Measurements from ENCODE around the gene PRKCE. TPM values are rescaled to one million over a fixed set of nuclear protein-coding genes. Genes with fewer than 3 reads are reported as not detected.
A peak's percentile ranks its signal among the peaks of the same experiment; 100 is the strongest.

PRKCE gene
- total RNA-seq, 1 experiment from 2014 or later = 14.0 TPM

- intact Hi-C loops (cut with micrococcal nuclease; ENCODE audit: unreplicated experiment) = no loop called here
- in situ Hi-C loops (cut with HindIII; ENCODE audit: low pct_unique_long_range_greater_than_20kb, low sequenced_read_pairs) = no loop called here
- CTCF ChIA-PET = no interaction called here
- ATAC-seq (peak; percentile 76), DNase-seq (ENCODE audit: low read depth, low spot score) (no peak)
- Histone ChIP-seq H3K4me1 (ENCODE audit: control insufficient read depth, insufficient read depth, low read length) (peaks cover 7% of the 10 kb centered on the region; the same call in 1 of the 2 replicates), H3K27ac (ENCODE audit: low read length) (no peak overlapping the region), H3K27me3 (ENCODE audit: control insufficient read depth, insufficient read depth, low read length) (no peaks in the 10 kb centered on the region), H3K9me3 (ENCODE audit: control insufficient read depth, insufficient read depth, low read depth, low read length) (no peaks in the 10 kb centered on the region), H3K36me3 (ENCODE audit: control insufficient read depth, insufficient read depth, low read length) (no peaks in the 10 kb centered on the region), H3K4me3 (ENCODE audit: low read depth in 2 of 2, low read length in 2 of 2) (no peak overlapping the region)
- no TSS peak for BruUV-seq (replicated peaks)
- POLR2A ChIA-PET = no interaction called here
- TF ChIP-seq CTCF (IDR thresholded peaks at IDR 0.05) = no peak
- no peak for TF ChIP-seq TCF7L2 (IDR thresholded peaks at IDR 0.05; ENCODE audit: low read depth, low read length)
- no peak for TF ChIP-seq SIN3A (IDR thresholded peaks at IDR 0.05; ENCODE audit: borderline replicate concordance, insufficient read depth, low read depth, low read length)
- TF ChIP-seq REST (IDR thresholded peaks at IDR 0.05; ENCODE audit: insufficient read depth in 1 of 2, low read depth in 2 of 2, low read length in 1 of 2) = no peak
- no peak for TF ChIP-seq POLR2AphosphoS5 (IDR thresholded peaks at IDR 0.05; ENCODE audit: low read depth, low read length)
Observed at GRCh38 chr2:45823723-45824206, 172.3 kb downstream of the PRKCE start.

DNA sequence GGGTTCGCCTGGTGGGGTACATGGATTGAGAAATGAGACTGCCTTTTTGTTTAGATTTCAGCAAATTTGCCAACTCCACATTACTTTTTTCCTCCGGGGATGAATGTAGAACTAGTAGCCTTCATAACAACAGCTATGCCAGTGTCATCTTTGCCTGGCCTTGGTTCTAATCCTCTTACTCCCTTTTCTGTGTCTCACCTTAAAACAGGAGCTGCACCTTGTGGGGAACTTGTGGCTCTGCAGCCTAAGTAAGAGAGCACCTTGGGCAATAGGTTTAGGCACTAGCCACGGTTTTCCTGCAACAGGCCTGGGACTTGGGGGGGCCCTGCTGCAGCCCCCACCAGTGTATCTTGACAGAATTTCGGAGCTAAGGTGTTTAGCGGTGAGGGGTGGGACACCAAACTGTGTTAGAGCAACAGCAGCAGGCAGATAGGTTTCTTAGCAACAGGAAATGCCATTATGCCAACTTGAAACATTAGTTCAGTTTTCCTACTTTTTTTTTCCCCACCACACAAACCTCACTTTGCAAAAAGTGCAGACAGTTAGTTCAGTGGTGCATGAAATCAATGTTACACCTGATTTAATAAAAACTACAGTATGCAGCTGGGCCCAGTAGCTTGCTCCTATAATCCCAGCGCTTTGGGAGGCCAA is 173.7 kb downstream of the PRKCE start:
- in situ Hi-C loops (cut with HindIII; ENCODE audit: low pct_unique_long_range_greater_than_20kb, low sequenced_read_pairs) = no loop called here

More for the DNA sequence above, 173.7 kb downstream of the PRKCE start:
- no TSS peak for BruUV-seq (replicated peaks)
- Histone ChIP-seq H3K27me3 (ENCODE audit: control insufficient read depth, insufficient read depth, low read length) (no peaks in the 10 kb centered on the region), H3K27ac (ENCODE audit: low read length) (no peak overlapping the region), H3K4me1 (ENCODE audit: control insufficient read depth, insufficient read depth, low read length) (peaks cover 7% of the 10 kb centered on the region; the same call in 1 of the 2 replicates), H3K4me3 (ENCODE audit: low read depth in 2 of 2, low read length in 2 of 2) (no peak overlapping the region), H3K9me3 (ENCODE audit: control insufficient read depth, insufficient read depth, low read depth, low read length) (no peaks in the 10 kb centered on the region; the same call in 1 of the 2 replicates), H3K36me3 (ENCODE audit: control insufficient read depth, insufficient read depth, low read length) (no peaks in the 10 kb centered on the region)
- CTCF ChIA-PET = no interaction called here
- DNase-seq (ENCODE audit: low read depth, low spot score) = no peak
- POLR2A ChIA-PET = no interaction called here
- intact Hi-C loops (cut with micrococcal nuclease; ENCODE audit: unreplicated experiment) = no loop called here
- ATAC-seq = no peak
- TF ChIP-seq SIN3A (IDR thresholded peaks at IDR 0.05; ENCODE audit: borderline replicate concordance, insufficient read depth, low read depth, low read length) (no peak), TCF7L2 (IDR thresholded peaks at IDR 0.05; ENCODE audit: low read depth, low read length) (no peak), REST (IDR thresholded peaks at IDR 0.05; ENCODE audit: insufficient read depth in 1 of 2, low read depth in 2 of 2, low read length in 1 of 2) (no peak), CTCF (IDR thresholded peaks at IDR 0.05) (no peak), POLR2AphosphoS5 (IDR thresholded peaks at IDR 0.05; ENCODE audit: low read depth, low read length) (no peak)
